A549 treated with DMSO at 1 μM for 4 hours (cell line): ENCODE data around the gene SPSB3. TPM values are rescaled to one million over a fixed set of nuclear protein-coding genes. Genes with fewer than 3 reads are reported as not detected.

Experiments
- total RNA-seq: library from RNA; stranded (reverse); fragments of 200-300 nt; extraction: Qiagen RNA extraction; gene quantifications from 5 replicates; pipeline ENCODE4 v1.2.3, GENCODE V29; 2022; ENCODE audit warnings: low read depth

SPSB3 gene
- 16.1 to 25.3 TPM (median 22.5 TPM) in 5 replicates for total RNA-seq

GRCh38 chr16:1782408-1783264 is at the start of gene SPSB3, which contains the start of gene NUBP2:
TSS of gene SPSB3 (minus strand) at chr16:1782571. CDS start at chr16:1781483, 1,088 bp downstream.
TSS of gene NUBP2 (plus strand) at chr16:1782960. CDS start at chr16:1783021, 61 bp downstream.

GRCh38 chr16:1826691-1827573 is 44.6 kb upstream of the SPSB3 start, which contains the start of the genes FAHD1 and HAGH:
TSS of gene FAHD1 (plus strand) at chr16:1827206. CDS start at chr16:1827239, 33 bp downstream.
TSS of gene HAGH (minus strand) at chr16:1826825. CDS start at chr16:1826787, 38 bp downstream.

GRCh38 chr16:1793578-1794220 is 11.3 kb upstream of the SPSB3 start, which contains the start of gene IGFALS:
TSS of gene IGFALS (minus strand) at chr16:1793705. CDS start at chr16:1793652, 53 bp downstream.

GRCh38 chr16:1772908-1773702 is 9.3 kb downstream of the SPSB3 start, which contains the start of gene MRPS34:
TSS of gene MRPS34 (minus strand) at chr16:1773134. CDS start at chr16:1773119, 15 bp downstream.

GRCh38 chr16:1772362-1772907 is 9.9 kb downstream of the SPSB3 start, which contains the start of gene EME2:
TSS of gene EME2 (plus strand) at chr16:1772810. CDS start at chr16:1773228, 418 bp downstream.

GRCh38 chr16:1771188-1771863 is 11.0 kb downstream of the SPSB3 start, which contains the start of gene NME3:
TSS of gene NME3 (minus strand) at chr16:1771543. CDS start at chr16:1771534, 9 bp downstream.

Other genes with a start within 250 kb of the SPSB3 start
- not detected in 5 replicates for gene TMEM204, start 248.9 kb downstream of the SPSB3 start, total RNA-seq
- gene IFT140, start 170.5 kb downstream of the SPSB3 start, total RNA-seq, result 8.2 to 9.3 TPM (median 9.3 TPM) in 5 replicates
- gene CRAMP1, start 170.2 kb downstream of the SPSB3 start, total RNA-seq, result 14.1 to 18.6 TPM (median 16.7 TPM) in 5 replicates
- gene JPT2, start 104.3 kb downstream of the SPSB3 start, total RNA-seq, result 169 to 207 TPM (median 182 TPM) in 5 replicates
- gene MAPK8IP3, start 76.4 kb downstream of the SPSB3 start, total RNA-seq, result 36.1 to 58.0 TPM (median 52.2 TPM) in 5 replicates
- 29.4 to 60.4 TPM (median 53.3 TPM) in 5 replicates for gene NME3, start 11.0 kb downstream of the SPSB3 start, total RNA-seq
- gene EME2, start 9.8 kb downstream of the SPSB3 start, total RNA-seq, result 5.4 to 12.9 TPM (median 9.9 TPM) in 5 replicates
- gene MRPS34, start 9.4 kb downstream of the SPSB3 start, total RNA-seq, result 163 to 261 TPM (median 224 TPM) in 5 replicates
- gene NUBP2, start 389 bp upstream of the SPSB3 start, total RNA-seq, result 56.7 to 88.8 TPM (median 76.9 TPM) in 5 replicates
- gene IGFALS, start 11.1 kb upstream of the SPSB3 start, total RNA-seq, result 0.07 to 0.13 TPM in 2 of 5 replicates, not detected in the others
- 57.8 to 69.7 TPM (median 62.0 TPM) in 5 replicates for gene HAGH, start 44.3 kb upstream of the SPSB3 start, total RNA-seq
- 42.2 to 49.6 TPM (median 45.3 TPM) in 5 replicates for gene FAHD1, start 44.6 kb upstream of the SPSB3 start, total RNA-seq
- gene MEIOB, start 89.6 kb upstream of the SPSB3 start, total RNA-seq, result 1.9 to 2.4 TPM (median 2.1 TPM) in 5 replicates
- gene HS3ST6, start 135.8 kb upstream of the SPSB3 start, total RNA-seq, result 1.9 to 3.9 TPM (median 3.1 TPM) in 5 replicates
- gene MSRB1, start 160.6 kb upstream of the SPSB3 start, total RNA-seq, result 27.0 to 33.5 TPM (median 29.9 TPM) in 5 replicates
- 0.03 to 0.06 TPM in 2 of 5 replicates, not detected in the others for gene RPL3L, start 172.1 kb upstream of the SPSB3 start, total RNA-seq
- gene NDUFB10, start 177.0 kb upstream of the SPSB3 start, total RNA-seq, result 234 to 300 TPM (median 255 TPM) in 5 replicates
- 3,777 to 5,494 TPM (median 4,879 TPM) in 5 replicates for gene RPS2, start 182.3 kb upstream of the SPSB3 start, total RNA-seq
- not detected in 5 replicates for gene RNF151, start 184.3 kb upstream of the SPSB3 start, total RNA-seq
- gene TBL3, start 189.5 kb upstream of the SPSB3 start, total RNA-seq, result 33.8 to 44.9 TPM (median 36.1 TPM) in 5 replicates
- 0.14 to 0.29 TPM (median 0.25 TPM) in 5 replicates for gene NOXO1, start 198.9 kb upstream of the SPSB3 start, total RNA-seq
- 26.3 to 42.5 TPM (median 39.7 TPM) in 5 replicates for gene GFER, start 201.6 kb upstream of the SPSB3 start, total RNA-seq
- 6.4 to 7.6 TPM (median 6.9 TPM) in 5 replicates for gene SYNGR3, start 207.4 kb upstream of the SPSB3 start, total RNA-seq
- gene ZNF598, start 227.2 kb upstream of the SPSB3 start, total RNA-seq, result 44.1 to 62.0 TPM (median 55.9 TPM) in 5 replicates
- 0.74 to 1.3 TPM (median 0.99 TPM) in 5 replicates for gene NPW, start 237.2 kb upstream of the SPSB3 start, total RNA-seq
- 38.6 to 58.8 TPM (median 54.7 TPM) in 5 replicates for gene NHERF2, start 244.3 kb upstream of the SPSB3 start, total RNA-seq